SK-N-SH (cell line): ENCODE results near the gene MTCL3.

ENCODE experiments used
- CHD2 ChIP-seq: fragments of 150-350 bp; IDR thresholded peaks from 2 replicates; pipeline ENCODE4 v1.6.1; 2018; ENCODE audit warnings: low read length; ENCODE audit not compliant: partially characterized antibody
- EZH2phosphoT487 ChIP-seq: fragments of 200-600 bp; sonication (generic); IDR thresholded peaks from 2 replicates; pipeline ENCODE4 v1.6.1; 2017; ENCODE audit warnings: low read depth, mixed run types, mild to moderate bottlenecking, antibody characterized with exemption, moderate library complexity, borderline replicate concordance
- GABPA ChIP-seq: IDR thresholded peaks from 2 replicates; pipeline ENCODE4 v1.4.0; 2012; ENCODE audit warnings: low read depth, mild to moderate bottlenecking
- JUND ChIP-seq: IDR thresholded peaks from 2 replicates; pipeline ENCODE4 v1.4.0; 2012
- RXRA ChIP-seq: IDR thresholded peaks from 2 replicates; pipeline ENCODE4 v1.4.0; 2012; ENCODE audit warnings: low read depth, mild to moderate bottlenecking, borderline replicate concordance
- TF ChIP-seq, protein P1 (sequence below): IDR thresholded peaks from 2 replicates; pipeline ENCODE4 v1.6.1; 2012; ENCODE audit warnings: mild to moderate bottlenecking, low read depth, low read length, moderate library complexity
- TF ChIP-seq, protein P2 (sequence below): fragments of 150-350 bp; IDR thresholded peaks from 2 replicates; pipeline ENCODE4 v1.6.1; 2016; ENCODE audit warnings: mild to moderate bottlenecking, low read depth, low read length
- TF ChIP-seq, protein P3 (sequence below): fragments of 200-600 bp; sonication (generic); IDR thresholded peaks from 2 replicates; pipeline ENCODE4 v1.6.1; 2017; ENCODE audit warnings: antibody characterized with exemption, mild to moderate bottlenecking, moderate library complexity
- TF ChIP-seq, protein P4 (sequence below): IDR thresholded peaks from 2 replicates; pipeline ENCODE4 v1.4.0; 2012; ENCODE audit warnings: low read depth

DNA sequence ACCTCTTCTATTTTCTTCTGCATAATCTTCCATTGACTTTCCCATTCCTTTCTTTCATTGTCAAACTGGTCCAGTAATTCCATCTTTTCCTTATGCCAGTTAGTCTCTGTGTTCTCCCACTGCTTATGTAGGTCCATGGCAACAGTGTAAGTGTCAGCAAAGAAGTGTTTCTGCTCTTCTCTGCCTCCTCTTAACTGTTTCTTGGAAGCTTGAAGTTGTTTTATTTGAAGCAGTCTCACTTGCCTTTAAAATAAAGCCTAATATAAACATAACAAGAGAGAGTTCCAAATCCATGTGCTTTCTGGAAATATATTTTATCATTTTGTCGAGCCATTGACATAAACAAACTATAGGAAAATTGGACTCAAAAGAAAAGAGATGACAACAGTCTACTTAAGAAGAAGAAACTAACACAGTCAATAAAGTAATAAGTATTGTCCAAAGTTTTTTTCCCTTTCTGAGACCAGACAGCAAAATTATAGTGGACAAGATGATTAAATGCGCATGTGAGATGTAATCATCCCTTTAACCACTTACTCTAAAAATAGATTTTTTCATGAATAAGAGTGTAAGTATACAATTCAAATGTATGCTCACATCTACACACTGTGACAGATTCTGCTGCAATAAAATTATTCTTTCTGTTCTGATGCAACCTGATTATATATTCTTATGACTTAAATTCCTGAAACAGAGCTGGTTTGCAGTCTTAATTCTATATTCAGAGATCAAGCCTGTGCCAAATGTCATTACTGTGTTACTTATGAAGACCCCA lies 65.1 kb downstream of the MTCL3 start:
- TF ChIP-seq, protein P1, sequence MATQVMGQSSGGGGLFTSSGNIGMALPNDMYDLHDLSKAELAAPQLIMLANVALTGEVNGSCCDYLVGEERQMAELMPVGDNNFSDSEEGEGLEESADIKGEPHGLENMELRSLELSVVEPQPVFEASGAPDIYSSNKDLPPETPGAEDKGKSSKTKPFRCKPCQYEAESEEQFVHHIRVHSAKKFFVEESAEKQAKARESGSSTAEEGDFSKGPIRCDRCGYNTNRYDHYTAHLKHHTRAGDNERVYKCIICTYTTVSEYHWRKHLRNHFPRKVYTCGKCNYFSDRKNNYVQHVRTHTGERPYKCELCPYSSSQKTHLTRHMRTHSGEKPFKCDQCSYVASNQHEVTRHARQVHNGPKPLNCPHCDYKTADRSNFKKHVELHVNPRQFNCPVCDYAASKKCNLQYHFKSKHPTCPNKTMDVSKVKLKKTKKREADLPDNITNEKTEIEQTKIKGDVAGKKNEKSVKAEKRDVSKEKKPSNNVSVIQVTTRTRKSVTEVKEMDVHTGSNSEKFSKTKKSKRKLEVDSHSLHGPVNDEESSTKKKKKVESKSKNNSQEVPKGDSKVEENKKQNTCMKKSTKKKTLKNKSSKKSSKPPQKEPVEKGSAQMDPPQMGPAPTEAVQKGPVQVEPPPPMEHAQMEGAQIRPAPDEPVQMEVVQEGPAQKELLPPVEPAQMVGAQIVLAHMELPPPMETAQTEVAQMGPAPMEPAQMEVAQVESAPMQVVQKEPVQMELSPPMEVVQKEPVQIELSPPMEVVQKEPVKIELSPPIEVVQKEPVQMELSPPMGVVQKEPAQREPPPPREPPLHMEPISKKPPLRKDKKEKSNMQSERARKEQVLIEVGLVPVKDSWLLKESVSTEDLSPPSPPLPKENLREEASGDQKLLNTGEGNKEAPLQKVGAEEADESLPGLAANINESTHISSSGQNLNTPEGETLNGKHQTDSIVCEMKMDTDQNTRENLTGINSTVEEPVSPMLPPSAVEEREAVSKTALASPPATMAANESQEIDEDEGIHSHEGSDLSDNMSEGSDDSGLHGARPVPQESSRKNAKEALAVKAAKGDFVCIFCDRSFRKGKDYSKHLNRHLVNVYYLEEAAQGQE = no peak
- TF ChIP-seq GABPA = no peak
- no peak for TF ChIP-seq RXRA
- TF ChIP-seq, protein P2, sequence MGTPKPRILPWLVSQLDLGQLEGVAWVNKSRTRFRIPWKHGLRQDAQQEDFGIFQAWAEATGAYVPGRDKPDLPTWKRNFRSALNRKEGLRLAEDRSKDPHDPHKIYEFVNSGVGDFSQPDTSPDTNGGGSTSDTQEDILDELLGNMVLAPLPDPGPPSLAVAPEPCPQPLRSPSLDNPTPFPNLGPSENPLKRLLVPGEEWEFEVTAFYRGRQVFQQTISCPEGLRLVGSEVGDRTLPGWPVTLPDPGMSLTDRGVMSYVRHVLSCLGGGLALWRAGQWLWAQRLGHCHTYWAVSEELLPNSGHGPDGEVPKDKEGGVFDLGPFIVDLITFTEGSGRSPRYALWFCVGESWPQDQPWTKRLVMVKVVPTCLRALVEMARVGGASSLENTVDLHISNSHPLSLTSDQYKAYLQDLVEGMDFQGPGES = no peak
- TF ChIP-seq, protein P3, sequence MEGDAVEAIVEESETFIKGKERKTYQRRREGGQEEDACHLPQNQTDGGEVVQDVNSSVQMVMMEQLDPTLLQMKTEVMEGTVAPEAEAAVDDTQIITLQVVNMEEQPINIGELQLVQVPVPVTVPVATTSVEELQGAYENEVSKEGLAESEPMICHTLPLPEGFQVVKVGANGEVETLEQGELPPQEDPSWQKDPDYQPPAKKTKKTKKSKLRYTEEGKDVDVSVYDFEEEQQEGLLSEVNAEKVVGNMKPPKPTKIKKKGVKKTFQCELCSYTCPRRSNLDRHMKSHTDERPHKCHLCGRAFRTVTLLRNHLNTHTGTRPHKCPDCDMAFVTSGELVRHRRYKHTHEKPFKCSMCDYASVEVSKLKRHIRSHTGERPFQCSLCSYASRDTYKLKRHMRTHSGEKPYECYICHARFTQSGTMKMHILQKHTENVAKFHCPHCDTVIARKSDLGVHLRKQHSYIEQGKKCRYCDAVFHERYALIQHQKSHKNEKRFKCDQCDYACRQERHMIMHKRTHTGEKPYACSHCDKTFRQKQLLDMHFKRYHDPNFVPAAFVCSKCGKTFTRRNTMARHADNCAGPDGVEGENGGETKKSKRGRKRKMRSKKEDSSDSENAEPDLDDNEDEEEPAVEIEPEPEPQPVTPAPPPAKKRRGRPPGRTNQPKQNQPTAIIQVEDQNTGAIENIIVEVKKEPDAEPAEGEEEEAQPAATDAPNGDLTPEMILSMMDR = no peak
- TF ChIP-seq, protein P4, sequence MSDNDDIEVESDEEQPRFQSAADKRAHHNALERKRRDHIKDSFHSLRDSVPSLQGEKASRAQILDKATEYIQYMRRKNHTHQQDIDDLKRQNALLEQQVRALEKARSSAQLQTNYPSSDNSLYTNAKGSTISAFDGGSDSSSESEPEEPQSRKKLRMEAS = no peak
- TF ChIP-seq CHD2 = no peak
- no peak for TF ChIP-seq JUND
- TF ChIP-seq EZH2phosphoT487 = no peak
